IPS-20b (cell line): Measurements from ENCODE around the gene MIEF2.

Experiments
- H3K27ac ChIP-seq: one replicate; pipeline ENCODE4 v1.5.1; 2013; ENCODE audit warnings: low read length
- H3K27me3 ChIP-seq: 2 replicates; pipeline ENCODE4 v1.6.1; 2013; ENCODE audit warnings: mild to moderate bottlenecking, low read length, inconsistent platforms; ENCODE audit not compliant: insufficient read depth
- H3K36me3 ChIP-seq: 2 replicates; pipeline ENCODE4 v1.6.1; 2013; ENCODE audit warnings: low read depth, mild to moderate bottlenecking, inconsistent platforms, low read length, moderate library complexity; ENCODE audit not compliant: insufficient read depth
- H3K4me1 ChIP-seq: 2 replicates; pipeline ENCODE4 v1.6.1; 2013; ENCODE audit warnings: mild to moderate bottlenecking, control low read depth, inconsistent platforms, low read length, moderate library complexity; ENCODE audit not compliant: insufficient read depth
- H3K4me3 ChIP-seq: 2 replicates; pipeline ENCODE4 v1.5.1; 2013; ENCODE audit warnings: mild to moderate bottlenecking, low read length, inconsistent platforms
- H3K9ac ChIP-seq: 2 replicates; pipeline ENCODE4 v1.6.1; 2013; ENCODE audit warnings: low read depth, mild to moderate bottlenecking, inconsistent platforms, low read length, moderate library complexity
- H3K9me3 ChIP-seq: 2 replicates; pipeline ENCODE4 v1.6.1; 2013; ENCODE audit warnings: mild to moderate bottlenecking, low read depth, low read length, inconsistent platforms; ENCODE audit not compliant: insufficient read depth

The MIEF2 gene

GRCh38 chr17:18314059-18314730 is 53.7 kb downstream of the MIEF2 start:
- Histone ChIP-seq H3K27ac (peak overlapping the region; percentile 27), H3K4me1 (peaks cover 10% of the 10 kb centered on the region), H3K4me3 (peak overlapping the region; percentile 97), H3K9me3 (no peaks in the 10 kb centered on the region), H3K27me3 (no peaks in the 10 kb centered on the region), H3K9ac (peak overlapping the region; percentile 93), H3K36me3 (peaks cover 54% of the 10 kb centered on the region)

- Histone ChIP-seq H3K9me3 (no peaks in the 10 kb centered on the region), H3K4me1 (peaks cover 10% of the 10 kb centered on the region), H3K36me3 (peaks cover 55% of the 10 kb centered on the region), H3K4me3 (peak within 1 kb of the TSS; percentile 97), H3K27ac (peak within 1 kb of the TSS; percentile 60), H3K9ac (peak within 1 kb of the TSS; percentile 93), H3K27me3 (no peaks in the 10 kb centered on the region)
These were observed 54.5 kb downstream of the MIEF2 start, which contains the start of the genes SMCR8 and TOP3A for GRCh38 chr17:18314731-18315561. SMCR8 (plus strand) TSS chr17:18315293; CDS start chr17:18315790, 497 bp downstream. TOP3A (minus strand) TSS chr17:18314994; CDS start chr17:18314778, 216 bp downstream.

- peak overlapping the region; percentile 60 for H3K27ac ChIP-seq
These were observed 55.1 kb downstream of the MIEF2 start for GRCh38 chr17:18315562-18315922.

GRCh38 chr17:18315961-18316360 is 55.5 kb downstream of the MIEF2 start:
- H3K9ac ChIP-seq: peak overlapping the region; percentile 93
- no peaks in the 10 kb centered on the region for H3K9me3 ChIP-seq
- H3K27me3 ChIP-seq: no peaks in the 10 kb centered on the region
- peaks cover 10% of the 10 kb centered on the region for H3K4me1 ChIP-seq
- H3K4me3 ChIP-seq: peak overlapping the region; percentile 97
- H3K36me3 ChIP-seq: peaks cover 49% of the 10 kb centered on the region
- H3K27ac ChIP-seq: no peak overlapping the region

More at GRCh38 chr17:18315562-18315922, 55.1 kb downstream of the MIEF2 start:
- H3K4me3 ChIP-seq: peak overlapping the region; percentile 97
- no peaks in the 10 kb centered on the region for H3K9me3 ChIP-seq
- H3K27me3 ChIP-seq: no peaks in the 10 kb centered on the region
- peaks cover 51% of the 10 kb centered on the region for H3K36me3 ChIP-seq
- H3K9ac ChIP-seq: peak overlapping the region; percentile 93
- H3K4me1 ChIP-seq: peaks cover 10% of the 10 kb centered on the region
